ENCODE data around the gene HSD17B4.
"Not testable (repeated sequence)": the region's sequence is repeated elsewhere in the genome, so short reads cannot be mapped to it uniquely, and the experiment has no call there.

HSD17B4 gene

DNA sequence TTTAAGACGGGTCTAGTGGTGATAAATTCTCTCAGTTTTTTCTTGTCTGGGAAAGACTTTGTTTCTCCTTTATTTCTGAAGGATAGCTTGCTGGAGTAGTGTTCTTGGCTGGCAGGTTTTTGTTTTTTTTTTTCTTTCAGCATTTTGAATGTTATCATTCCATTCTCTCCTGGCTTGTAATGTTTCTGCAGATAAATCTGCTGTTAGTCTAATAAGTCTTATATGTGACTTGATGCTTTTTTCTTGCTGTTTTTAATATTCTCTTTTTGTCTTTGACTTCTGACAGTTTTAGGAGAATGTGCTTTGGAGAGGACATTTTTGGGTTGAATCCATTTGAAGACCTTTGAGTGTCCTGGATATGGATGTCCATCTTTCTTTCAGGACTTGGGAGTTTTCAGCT is 16.0 kb downstream of the HSD17B4 start:
- Histone ChIP-seq H3K9ac (ENCODE audit: insufficient read length) (no peak overlapping the region), H3K36me3 (ENCODE audit: insufficient read depth, low read length) (peaks cover 27% of the 10 kb centered on the region), H3K9me3 (ENCODE audit: low read depth, low read length) (no peaks in the 10 kb centered on the region; the same call in 1 of the 2 replicates), H3K27ac (no peak overlapping the region), H3K4me3 (no peak overlapping the region)
- no peak for DNase-seq (ENCODE audit: low read depth, low spot score)
- no peak for TF ChIP-seq POLR2AphosphoS5 (IDR thresholded peaks at IDR 0.05; ENCODE audit: borderline replicate concordance, low read depth, low read length)
- no peak for TF ChIP-seq EZH2 (IDR thresholded peaks at IDR 0.05)
- no peak for TF ChIP-seq FOXP2 (optimal IDR thresholded peaks at IDR 0.05; ENCODE audit: control extremely low read depth, extremely low read length, insufficient read depth)

DNA sequence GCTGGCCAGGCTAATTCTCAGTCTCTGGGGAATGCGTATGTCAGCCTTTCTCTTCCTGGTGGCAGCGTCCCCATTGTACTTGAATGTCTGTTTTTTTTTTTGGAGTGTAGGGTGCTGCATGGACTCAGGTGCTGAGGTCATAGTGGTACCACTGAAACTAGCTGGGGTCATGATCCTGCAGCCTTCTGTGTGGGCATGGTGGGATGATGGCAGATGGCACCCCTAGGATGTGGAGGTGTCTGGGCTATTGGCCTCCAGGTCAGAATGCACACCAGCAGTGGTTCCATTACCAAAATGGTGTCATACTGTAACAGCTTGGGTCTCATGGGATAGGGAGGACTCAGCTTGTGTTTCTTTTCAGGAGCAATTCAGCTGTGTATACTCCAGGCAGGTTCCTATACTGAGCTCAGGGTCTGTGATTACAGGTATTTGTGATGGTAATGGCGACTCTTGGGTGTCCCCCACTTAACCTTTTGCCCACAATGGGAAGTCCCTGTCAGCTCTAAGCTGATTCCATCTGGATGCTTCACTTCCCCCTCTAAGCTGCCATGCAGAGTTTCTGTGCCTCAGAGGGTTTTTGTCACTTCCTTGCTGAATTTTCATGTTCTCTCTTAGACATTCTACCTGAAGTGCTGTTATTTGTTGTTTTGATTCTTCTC is 17.9 kb downstream of the HSD17B4 start:
- no peaks in the 10 kb centered on the region; the same call in 1 of the 2 replicates for H3K9me3 ChIP-seq (ENCODE audit: low read depth, low read length)
- no peak overlapping the region for H3K9ac ChIP-seq (ENCODE audit: insufficient read length)
- DNase-seq (ENCODE audit: low read depth, low spot score) = no peak
- H3K27ac ChIP-seq = no peak overlapping the region
- no peak for TF ChIP-seq EZH2 (IDR thresholded peaks at IDR 0.05)
- no peak for TF ChIP-seq POLR2AphosphoS5 (IDR thresholded peaks at IDR 0.05; ENCODE audit: borderline replicate concordance, low read depth, low read length)
- no peak for TF ChIP-seq FOXP2 (optimal IDR thresholded peaks at IDR 0.05; ENCODE audit: control extremely low read depth, extremely low read length, insufficient read depth)
- peaks cover 18% of the 10 kb centered on the region for H3K36me3 ChIP-seq (ENCODE audit: insufficient read depth, low read length)
- no peak overlapping the region for H3K4me3 ChIP-seq

GRCh38 chr5:119470851-119471451 is 18.7 kb downstream of the HSD17B4 start:
- H3K9me3 ChIP-seq (ENCODE audit: low read depth, low read length) = no peaks in the 10 kb centered on the region; the same call in 1 of the 2 replicates
- H3K9ac ChIP-seq (ENCODE audit: insufficient read length) = no peak overlapping the region
- DNase-seq (ENCODE audit: low read depth, low spot score) = peak; percentile 26
- H3K4me3 ChIP-seq = no peak overlapping the region
- TF ChIP-seq POLR2AphosphoS5 (IDR thresholded peaks at IDR 0.05; ENCODE audit: borderline replicate concordance, low read depth, low read length) (no peak), EZH2 (IDR thresholded peaks at IDR 0.05) (no peak), FOXP2 (optimal IDR thresholded peaks at IDR 0.05; ENCODE audit: control extremely low read depth, extremely low read length, insufficient read depth) (no peak)
- peaks cover 15% of the 10 kb centered on the region for H3K36me3 ChIP-seq (ENCODE audit: insufficient read depth, low read length)
- H3K27ac ChIP-seq = no peak overlapping the region

GRCh38 chr5:119473241-119473640 is 20.9 kb downstream of the HSD17B4 start:
- Histone ChIP-seq H3K27ac (no peak overlapping the region), H3K36me3 (ENCODE audit: insufficient read depth, low read length) (peaks cover 26% of the 10 kb centered on the region), H3K4me3 (no peak overlapping the region), H3K9me3 (ENCODE audit: low read depth, low read length) (no peaks in the 10 kb centered on the region), H3K9ac (ENCODE audit: insufficient read length) (no peak overlapping the region)
- DNase-seq (ENCODE audit: low read depth, low spot score) = no peak
- TF ChIP-seq POLR2AphosphoS5 (IDR thresholded peaks at IDR 0.05; ENCODE audit: borderline replicate concordance, low read depth, low read length) = no peak
- TF ChIP-seq EZH2 (IDR thresholded peaks at IDR 0.05) = no peak
- no peak for TF ChIP-seq FOXP2 (optimal IDR thresholded peaks at IDR 0.05; ENCODE audit: control extremely low read depth, extremely low read length, insufficient read depth)

DNA sequence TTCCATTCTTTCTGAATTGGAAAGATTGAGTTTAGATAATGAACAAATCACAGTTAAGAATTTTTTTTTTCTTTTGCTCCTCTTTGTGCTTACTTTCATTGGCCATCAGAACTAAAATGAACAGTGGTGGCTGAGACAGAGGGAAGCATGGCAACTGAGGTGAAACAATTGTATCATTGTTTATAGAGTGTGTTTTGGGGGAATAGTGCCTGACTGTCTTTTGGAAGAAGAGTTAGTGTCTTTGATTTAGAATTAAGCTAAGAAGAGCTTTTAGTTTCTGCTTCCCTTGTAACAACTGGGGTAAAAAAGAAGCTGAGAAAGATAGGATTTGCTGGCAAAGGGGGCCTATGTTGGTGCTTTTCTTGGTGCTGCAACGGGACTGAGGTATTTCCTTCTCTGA is 24.0 kb downstream of the HSD17B4 start:
- no peak for DNase-seq (ENCODE audit: low read depth, low spot score)
- H3K4me3 ChIP-seq = no peak overlapping the region
- no peak overlapping the region for H3K27ac ChIP-seq
- no peak overlapping the region for H3K9ac ChIP-seq (ENCODE audit: insufficient read length)
- no peak for TF ChIP-seq FOXP2 (optimal IDR thresholded peaks at IDR 0.05; ENCODE audit: control extremely low read depth, extremely low read length, insufficient read depth)
- TF ChIP-seq EZH2 (IDR thresholded peaks at IDR 0.05) = no peak
- no peak for TF ChIP-seq POLR2AphosphoS5 (IDR thresholded peaks at IDR 0.05; ENCODE audit: borderline replicate concordance, low read depth, low read length)
- no peaks in the 10 kb centered on the region for H3K9me3 ChIP-seq (ENCODE audit: low read depth, low read length)
- H3K36me3 ChIP-seq (ENCODE audit: insufficient read depth, low read length) = peaks cover 26% of the 10 kb centered on the region

DNA sequence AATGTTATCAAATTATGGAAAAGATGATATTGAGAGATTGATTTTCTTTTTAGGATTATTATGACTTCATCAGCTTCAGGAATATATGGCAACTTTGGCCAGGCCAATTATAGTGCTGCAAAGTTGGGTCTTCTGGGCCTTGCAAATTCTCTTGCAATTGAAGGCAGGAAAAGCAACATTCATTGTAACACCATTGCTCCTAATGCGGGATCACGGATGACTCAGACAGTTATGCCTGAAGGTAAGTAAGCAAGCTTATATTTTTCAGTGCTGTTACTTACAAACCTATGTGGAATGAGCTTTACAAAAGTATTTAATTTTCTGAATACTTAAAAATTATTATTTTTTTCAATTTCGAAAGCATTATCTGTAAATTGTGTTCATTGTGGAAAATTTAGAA is 26.5 kb downstream of the HSD17B4 start:
- Histone ChIP-seq H3K36me3 (ENCODE audit: insufficient read depth, low read length) (peaks cover 31% of the 10 kb centered on the region), H3K27ac (no peak overlapping the region)

DNA sequence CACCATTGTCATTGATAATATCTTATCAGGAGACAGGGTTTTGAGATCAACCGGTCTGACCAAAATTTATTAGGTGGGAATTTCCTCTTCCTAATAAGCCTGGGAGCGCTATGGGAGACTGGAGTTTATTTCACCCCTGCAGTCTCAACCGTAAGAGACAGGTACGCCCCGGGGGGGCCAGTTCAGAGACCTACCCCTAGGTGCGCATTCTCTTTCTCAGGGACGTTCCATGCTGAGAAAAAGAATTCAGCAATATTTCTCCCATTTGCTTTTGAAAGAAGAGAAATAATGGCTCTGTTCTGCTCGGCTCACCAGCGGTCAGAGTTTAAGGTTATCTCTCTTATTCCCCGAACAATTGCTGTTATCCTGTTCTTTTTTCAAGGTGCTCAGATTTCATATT is 28.3 kb downstream of the HSD17B4 start:
- not testable (repeated sequence) for H3K9me3 ChIP-seq (ENCODE audit: low read depth, low read length); H3K4me3 ChIP-seq; H3K9ac ChIP-seq (ENCODE audit: insufficient read length); H3K27ac ChIP-seq; DNase-seq (ENCODE audit: low read depth, low spot score)
- peaks cover 31% of the 10 kb centered on the region for H3K36me3 ChIP-seq (ENCODE audit: insufficient read depth, low read length)

More for the DNA sequence above, 26.5 kb downstream of the HSD17B4 start:
- DNase-seq (ENCODE audit: low read depth, low spot score) = no peak
- TF ChIP-seq POLR2AphosphoS5 (IDR thresholded peaks at IDR 0.05; ENCODE audit: borderline replicate concordance, low read depth, low read length) (no peak), FOXP2 (optimal IDR thresholded peaks at IDR 0.05; ENCODE audit: control extremely low read depth, extremely low read length, insufficient read depth) (no peak), EZH2 (IDR thresholded peaks at IDR 0.05) (no peak)
- H3K9ac ChIP-seq (ENCODE audit: insufficient read length) = no peak overlapping the region
- no peak overlapping the region for H3K4me3 ChIP-seq
- no peaks in the 10 kb centered on the region for H3K9me3 ChIP-seq (ENCODE audit: low read depth, low read length)

DNA sequence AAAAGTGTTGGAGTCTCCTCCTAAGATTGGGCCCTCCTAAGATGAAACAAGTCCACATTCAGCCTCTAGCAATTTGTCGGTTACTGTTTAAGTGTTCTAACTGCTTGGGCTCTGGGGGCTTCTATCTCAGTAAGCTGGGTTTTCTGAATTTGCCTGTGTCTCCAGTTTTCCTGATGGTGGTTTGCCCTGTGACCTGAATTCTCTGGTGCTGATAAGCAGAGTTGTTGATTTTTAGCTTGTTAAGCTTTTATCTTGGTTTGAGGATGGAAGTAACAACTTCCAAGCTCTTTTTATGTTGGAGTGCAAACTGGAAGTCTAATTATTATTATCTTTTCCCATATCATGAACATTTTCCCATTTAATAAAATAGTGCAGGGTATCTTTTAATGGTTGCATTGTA is 30.9 kb downstream of the HSD17B4 start:
- peaks cover 18% of the 10 kb centered on the region for H3K36me3 ChIP-seq (ENCODE audit: insufficient read depth, low read length)
- no peaks in the 10 kb centered on the region for H3K9me3 ChIP-seq (ENCODE audit: low read depth, low read length)
- no peak overlapping the region for H3K9ac ChIP-seq (ENCODE audit: insufficient read length)
- no peak for DNase-seq (ENCODE audit: low read depth, low spot score)
- TF ChIP-seq EZH2 (IDR thresholded peaks at IDR 0.05) (no peak), FOXP2 (optimal IDR thresholded peaks at IDR 0.05; ENCODE audit: control extremely low read depth, extremely low read length, insufficient read depth) (no peak), POLR2AphosphoS5 (IDR thresholded peaks at IDR 0.05; ENCODE audit: borderline replicate concordance, low read depth, low read length) (no peak)
- no peak overlapping the region for H3K27ac ChIP-seq
- H3K4me3 ChIP-seq = no peak overlapping the region

DNA sequence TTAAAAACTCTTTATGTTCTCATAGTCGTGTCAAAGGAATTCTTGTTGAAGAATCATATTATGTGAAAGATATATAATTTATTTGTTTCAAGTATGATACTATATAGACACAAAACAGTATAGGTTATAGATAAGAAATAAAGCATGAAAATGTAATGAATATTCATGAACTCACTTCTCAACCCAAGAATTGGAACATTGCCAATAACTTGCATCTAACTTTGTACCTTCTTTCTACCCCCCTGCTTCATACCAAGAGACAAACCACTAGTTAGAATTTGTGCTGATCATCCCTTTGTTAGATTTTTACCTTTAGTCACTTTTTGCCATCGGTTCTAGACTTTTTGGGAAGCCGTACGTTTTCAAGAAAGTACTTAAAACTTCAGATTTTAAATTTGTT is 32.6 kb downstream of the HSD17B4 start:
- peaks cover 12% of the 10 kb centered on the region for H3K36me3 ChIP-seq (ENCODE audit: insufficient read depth, low read length)

More for the DNA sequence above, 32.6 kb downstream of the HSD17B4 start:
- no peak overlapping the region for H3K27ac ChIP-seq
- no peak overlapping the region for H3K9ac ChIP-seq (ENCODE audit: insufficient read length)
- DNase-seq (ENCODE audit: low read depth, low spot score) = peak; percentile 16
- H3K9me3 ChIP-seq (ENCODE audit: low read depth, low read length) = no peaks in the 10 kb centered on the region
- TF ChIP-seq EZH2 (IDR thresholded peaks at IDR 0.05) (no peak), FOXP2 (optimal IDR thresholded peaks at IDR 0.05; ENCODE audit: control extremely low read depth, extremely low read length, insufficient read depth) (no peak), POLR2AphosphoS5 (IDR thresholded peaks at IDR 0.05; ENCODE audit: borderline replicate concordance, low read depth, low read length) (no peak)
- H3K4me3 ChIP-seq = no peak overlapping the region
